GM21526 (cell line): ENCODE measurements around the gene SDK1.
"Not testable (repeated sequence)": the region's sequence is repeated elsewhere in the genome, so short reads cannot be mapped to it uniquely, and the experiment has no call there.

Experiments used
- ATAC-seq: cut with Tn5 transposase; IDR thresholded peaks from one replicate; pipeline ENCODE4 v1.9.1; 2021; ENCODE audit warnings: moderate library complexity; ENCODE audit not compliant: unreplicated experiment, low FRiP score

SDK1 gene

DNA sequence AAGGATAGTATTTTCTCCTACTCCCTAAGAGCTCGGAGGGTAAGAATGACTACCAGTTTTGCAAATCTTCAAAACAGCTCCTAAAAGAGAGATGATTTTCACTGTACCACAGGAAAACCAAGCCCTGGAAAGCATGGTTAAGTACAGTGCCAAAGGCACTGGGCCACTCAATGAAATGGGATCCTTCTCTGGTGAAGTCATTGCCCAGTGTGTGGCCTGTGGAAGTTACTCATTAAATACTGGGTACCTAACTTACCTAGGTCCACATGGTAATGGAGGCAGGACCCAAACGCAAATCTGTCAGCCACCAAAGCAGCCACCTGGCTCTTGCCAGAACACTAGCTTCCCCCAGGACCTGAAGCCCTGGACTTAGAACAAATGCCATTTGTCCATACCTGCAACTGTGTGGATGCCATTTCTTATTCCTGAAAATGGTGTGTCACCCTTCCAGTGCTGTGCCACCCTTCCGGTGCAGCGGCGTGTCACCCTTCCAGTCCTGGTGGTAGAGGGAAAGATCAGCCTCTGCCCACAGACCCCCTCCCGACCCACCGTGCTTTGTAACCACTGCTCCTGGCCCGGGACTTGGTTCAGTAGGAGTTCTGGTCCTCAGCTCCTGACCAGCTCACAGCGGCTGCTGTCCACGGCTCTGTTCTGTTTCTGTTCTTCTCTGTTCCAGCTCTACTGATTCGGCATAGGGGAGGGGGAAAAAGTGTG lies 659.2 kb downstream of the SDK1 start:
- ATAC-seq, result no peak

DNA sequence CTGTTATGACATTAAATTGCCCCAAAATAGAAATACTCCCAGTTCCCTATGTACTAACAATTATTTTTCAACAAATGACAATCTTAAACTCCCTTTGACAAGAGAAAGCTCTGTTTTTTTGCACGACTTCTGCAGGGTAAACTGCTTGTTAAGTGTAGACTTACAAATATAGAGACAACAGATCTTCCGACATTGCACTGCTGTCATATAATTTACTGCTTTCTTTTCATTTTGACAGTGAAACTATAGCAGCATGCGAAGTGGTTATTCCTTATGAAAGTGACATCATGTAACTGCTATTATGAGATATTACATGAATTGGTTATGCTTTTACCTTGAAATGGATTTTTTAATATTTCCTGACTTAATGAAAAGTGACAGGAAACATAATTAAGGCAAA lies 659.9 kb downstream of the SDK1 start:
- ATAC-seq, result no peak

DNA sequence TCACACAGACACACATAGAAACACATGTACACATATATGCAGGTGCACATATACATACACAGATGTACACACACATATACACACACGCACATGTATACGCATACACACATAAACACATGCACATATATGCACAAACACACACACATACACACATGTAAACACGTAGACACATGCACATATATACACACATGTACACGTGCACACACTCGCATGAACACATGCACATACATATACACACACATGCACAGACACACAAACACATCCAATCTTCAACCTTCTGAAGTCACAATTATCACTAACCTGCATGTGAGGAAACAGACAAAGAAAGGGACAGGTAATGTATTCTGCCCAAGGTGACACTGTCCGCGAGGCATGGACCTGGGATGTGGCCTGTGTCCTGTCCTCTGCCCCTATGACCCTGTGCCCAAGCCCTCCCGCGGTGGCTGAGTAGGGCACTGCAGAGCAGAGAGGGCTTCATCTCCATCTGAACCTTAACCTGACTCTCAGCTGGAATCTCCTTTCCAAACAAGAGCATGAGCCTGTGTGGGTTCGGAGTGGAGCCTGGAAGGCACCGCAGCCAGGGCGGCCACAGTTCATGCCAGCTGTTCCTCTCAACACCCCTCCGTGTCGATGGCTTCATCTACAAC lies 660.9 kb downstream of the SDK1 start:
- ATAC-seq, result no peak

DNA sequence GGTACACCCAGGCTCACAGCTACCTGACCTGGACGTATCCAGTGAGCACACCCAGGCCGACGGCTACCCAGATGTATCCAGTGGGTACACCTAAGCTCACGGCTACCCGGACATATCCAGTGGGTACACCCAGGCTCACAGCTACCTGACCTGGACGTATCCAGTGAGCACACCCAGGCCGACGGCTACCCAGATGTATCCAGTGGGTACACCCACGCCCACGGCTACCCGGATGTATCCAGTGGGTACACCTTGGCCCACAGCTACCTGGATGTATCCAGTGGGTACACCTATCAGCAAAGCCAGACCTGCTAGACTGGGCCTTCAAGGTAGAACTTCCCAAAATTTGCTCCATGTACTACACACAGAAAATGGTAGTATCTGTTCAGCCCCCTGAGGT lies 662.7 kb downstream of the SDK1 start:
- ATAC-seq, result not testable (repeated sequence)

DNA sequence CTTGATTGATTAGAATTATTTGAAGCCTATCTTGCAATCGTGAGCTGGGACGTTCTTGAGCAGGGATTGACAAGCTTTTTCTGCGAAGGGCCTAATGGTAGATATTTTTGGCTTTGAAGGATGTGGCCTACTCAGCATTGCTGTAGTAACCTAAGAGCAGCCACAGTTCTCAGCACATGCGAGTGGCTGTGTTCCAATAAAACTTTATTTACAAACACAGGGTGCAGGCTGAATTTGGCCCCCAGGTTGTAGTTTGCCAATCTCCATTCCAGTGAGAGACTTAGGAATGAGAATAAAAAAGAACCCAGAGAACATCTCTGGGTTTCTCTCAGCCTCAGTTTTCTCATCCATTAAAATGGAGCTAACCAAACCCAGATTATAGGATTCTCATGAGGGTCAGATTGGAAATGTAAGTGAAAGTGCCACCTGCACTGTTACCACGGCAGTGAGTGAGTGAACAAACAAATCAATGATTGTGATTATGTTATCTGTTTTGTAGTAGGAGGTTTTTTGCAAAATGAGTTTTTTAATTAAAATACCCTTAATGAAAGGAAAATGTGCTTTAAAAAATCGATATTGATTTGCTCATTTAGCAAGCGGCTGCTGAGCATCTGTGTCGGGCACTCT lies 664.0 kb downstream of the SDK1 start:
- ATAC-seq, result no peak

DNA sequence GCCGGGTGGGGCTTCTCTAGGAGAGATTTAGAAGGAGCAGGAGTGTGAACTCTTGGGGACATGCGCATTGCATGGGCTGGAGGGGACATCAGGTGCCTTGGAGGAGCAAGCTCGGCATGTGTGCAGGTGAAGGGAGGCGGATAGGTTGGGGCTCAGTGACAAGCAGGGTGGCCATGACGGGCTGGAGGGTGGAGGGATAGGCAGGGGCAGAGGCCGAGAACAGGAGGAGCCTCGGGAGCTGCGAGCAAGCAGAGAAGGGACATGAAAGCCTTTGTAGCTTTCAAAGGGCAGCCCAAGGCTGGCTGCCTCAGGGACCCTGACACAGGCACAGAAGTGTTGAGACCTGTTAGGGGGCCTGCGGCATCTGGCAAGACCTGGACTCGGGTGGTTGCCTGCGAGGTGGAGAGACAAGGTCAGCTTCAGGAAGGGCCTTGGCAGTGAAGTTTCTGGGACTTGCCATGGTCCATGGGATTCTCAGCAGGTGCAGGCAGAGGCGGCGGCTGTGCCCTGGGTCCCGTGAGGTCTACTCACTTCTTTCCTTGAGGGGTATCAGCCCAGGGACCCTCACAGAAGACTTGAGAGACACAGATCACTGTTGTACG lies 664.8 kb downstream of the SDK1 start:
- ATAC-seq, result no peak

DNA sequence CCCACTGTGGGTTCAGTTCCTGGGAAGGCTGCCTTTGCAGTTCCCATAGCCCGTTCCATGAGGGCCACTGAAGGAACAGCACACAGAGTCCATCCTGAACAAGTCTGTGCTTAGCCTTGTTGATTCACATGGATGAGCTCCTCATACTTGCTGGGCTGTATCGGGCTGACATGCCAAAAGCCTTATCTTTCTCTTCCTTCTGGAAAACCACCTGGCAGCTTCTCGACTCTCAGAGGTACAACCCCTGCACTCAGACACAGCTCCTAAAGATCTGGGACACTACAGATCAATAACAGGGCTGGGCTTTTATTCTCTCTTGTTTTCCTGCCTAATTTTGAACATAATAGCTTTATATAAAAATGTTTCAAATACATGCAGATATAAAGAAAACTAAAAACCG lies 667.2 kb downstream of the SDK1 start:
- ATAC-seq, result no peak

DNA sequence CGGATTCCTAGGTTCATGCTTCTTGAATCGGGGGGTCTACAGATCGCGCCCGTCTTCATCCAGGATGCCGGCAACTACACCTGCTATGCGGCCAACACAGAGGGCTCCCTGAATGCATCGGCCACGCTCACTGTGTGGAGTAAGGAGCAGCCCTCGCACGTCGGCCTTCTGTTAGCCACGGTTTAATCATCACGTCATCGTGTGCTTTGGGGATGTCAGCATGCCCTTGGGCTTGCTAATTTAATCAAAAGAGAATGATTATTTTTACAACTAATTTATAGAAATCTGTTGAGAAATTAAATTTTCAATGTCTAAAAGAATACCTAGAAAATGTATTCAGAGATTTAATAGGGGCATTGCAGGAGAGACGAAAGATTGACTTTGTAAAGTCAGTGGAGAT lies 668.2 kb downstream of the SDK1 start:
- no peak for ATAC-seq

DNA sequence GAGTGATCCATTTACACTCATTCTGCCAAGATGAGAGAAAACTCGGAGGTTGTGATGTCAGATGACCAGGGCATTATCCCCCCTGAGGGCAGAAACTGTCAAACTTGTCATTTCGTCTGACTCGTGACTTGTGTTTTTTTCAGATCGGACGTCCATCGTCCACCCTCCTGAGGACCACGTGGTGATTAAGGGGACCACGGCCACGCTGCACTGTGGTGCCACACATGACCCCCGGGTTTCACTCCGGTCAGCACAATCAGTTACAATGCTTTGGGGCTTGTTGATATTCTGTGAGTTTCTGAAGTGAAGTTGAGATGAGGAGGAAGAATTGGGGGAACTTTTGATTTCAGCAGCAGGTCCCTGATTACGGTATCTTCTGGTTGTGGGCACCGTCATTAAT lies 670.3 kb downstream of the SDK1 start:
- ATAC-seq, result no peak

DNA sequence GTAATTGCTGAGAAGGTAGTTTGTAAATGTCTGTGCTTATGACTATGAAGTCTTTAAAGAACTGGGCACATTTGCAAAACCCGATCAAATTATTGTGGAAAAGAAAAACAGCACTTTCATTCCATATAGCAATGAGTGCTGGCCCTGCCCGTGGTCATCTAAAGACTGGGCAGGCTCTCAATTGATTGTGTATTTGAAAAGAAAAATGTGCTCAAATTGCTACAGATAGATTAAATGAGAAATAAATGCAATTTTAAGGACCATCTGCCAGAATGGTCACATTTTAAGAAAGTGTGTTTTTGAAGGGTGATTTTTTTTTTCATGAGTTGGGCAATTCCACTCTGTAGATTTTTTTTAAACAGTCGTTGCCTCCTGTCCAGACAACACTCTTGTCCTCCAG lies 672.2 kb downstream of the SDK1 start:
- no peak for ATAC-seq

DNA sequence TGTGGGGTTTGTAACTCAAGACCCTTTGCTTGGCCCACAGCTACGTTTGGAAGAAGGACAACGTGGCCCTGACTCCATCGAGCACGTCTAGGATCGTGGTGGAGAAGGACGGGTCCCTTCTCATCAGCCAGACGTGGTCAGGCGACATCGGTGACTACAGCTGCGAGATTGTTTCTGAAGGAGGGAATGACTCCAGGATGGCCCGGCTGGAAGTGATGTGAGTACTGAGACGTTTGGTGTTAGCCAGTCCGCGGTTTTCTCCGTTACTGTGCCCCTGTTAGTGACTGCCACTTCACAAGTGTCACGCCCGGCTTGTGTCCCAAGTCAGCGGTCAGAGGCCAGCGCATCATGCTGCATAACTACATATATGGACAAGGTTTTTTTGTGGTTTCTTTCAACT lies 673.3 kb downstream of the SDK1 start:
- ATAC-seq, result no peak

DNA sequence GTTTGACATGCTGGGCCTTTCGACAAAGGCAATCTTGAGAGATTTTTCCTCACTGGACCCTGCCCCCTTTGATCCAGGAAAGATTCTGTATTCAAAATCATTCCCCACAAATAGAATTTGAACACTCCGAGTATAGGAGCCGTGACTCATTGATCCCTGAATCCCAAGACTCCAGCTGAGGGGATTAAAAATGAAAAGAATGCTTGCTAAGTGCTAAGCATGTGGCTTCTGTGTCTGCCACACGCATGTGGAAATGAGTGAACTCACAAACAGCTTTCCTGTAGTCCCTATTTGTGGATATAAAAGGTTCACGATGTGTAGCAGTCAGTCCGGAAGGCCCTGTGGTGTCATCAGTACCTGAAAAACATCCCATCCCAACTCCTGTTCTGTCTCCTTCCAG lies 674.3 kb downstream of the SDK1 start:
- ATAC-seq, result no peak

DNA sequence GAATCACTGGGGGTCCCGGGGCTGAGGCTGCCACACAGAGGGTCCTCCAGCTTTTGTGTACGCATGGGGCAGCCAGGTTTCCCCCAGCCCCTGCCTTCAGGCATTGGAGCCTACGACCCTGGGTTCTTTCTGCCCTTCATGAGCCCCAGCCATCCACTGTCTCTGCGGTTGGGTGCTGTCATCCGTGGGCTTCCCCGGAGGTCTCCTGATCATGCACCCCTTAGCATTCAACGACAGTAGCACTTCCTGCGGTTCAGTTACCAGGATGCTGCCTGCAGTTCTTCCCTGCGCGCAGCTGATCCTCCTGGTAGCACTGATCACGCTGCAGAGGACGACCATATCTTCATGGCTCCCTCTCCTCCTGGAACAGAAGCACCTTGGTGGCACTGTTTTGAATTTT lies 676.3 kb downstream of the SDK1 start:
- no peak for ATAC-seq

DNA sequence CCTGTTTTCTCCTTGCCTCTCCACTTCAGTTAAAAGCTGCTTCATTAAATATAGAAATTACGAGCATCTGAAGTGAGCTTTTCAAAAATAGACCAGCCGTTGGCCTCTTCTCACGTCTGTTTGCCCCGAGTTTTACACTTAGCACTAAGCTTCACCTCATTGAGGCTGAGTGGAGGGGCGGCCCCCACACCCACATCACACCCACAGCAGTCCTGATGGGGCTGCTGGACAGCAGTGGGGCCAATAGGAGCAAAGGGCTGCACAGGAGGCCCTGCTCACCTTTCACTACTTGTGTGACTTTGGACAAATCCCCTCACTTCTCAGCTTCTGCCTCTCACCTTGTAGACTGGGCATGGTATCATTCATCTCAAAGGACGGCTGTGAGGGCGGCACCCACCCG lies 677.8 kb downstream of the SDK1 start:
- ATAC-seq, result no peak

DNA sequence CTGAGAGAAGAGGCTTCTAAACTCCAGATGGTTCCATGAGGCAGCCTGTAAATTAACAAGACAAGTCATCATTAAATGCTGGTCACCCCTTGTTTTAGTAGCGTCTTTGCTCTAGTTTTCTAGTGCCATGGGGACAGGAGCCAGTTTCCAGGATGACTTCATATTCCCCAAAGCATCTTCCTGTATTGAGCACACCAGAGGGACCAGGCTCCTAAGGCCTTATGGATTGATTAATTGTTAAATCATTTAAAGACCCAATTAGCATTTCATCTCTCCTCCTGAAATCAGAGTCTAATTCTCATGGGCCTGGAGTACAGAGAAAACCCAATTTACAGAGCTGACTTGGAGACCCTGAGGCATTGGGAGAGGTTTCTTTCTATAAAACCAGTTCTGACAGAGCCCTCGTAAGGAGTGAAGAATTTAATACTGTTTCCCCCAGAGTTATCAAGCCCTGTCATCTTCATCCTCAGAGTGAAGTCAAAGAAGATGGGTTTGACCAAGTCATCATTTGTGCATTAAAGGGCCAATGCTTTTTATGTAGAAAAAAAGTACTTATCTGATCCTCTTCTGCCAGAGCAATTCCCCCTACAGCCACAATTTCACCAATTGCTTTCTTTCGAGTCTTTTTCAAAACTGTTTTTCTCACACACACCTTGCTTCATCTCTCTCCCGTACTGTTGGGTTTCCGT lies 678.7 kb downstream of the SDK1 start:
- no peak for ATAC-seq

DNA sequence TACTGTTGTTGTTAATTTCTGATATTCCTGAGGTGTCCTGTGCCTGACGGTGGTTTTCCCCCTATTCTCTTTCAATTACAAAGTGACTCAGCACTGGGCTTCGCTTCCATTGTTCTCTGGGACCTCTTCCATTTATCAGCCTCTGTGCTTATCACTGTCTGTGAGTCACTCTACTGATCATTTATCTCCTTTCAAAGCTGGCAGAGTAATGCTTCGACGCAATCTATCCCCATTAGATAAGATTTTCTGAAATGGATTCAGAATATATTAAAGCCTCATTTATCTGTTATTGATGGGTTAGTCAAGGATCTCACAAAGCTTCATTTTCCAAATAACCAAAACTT lies 679.2 kb downstream of the SDK1 start:
- ATAC-seq, result no peak

DNA sequence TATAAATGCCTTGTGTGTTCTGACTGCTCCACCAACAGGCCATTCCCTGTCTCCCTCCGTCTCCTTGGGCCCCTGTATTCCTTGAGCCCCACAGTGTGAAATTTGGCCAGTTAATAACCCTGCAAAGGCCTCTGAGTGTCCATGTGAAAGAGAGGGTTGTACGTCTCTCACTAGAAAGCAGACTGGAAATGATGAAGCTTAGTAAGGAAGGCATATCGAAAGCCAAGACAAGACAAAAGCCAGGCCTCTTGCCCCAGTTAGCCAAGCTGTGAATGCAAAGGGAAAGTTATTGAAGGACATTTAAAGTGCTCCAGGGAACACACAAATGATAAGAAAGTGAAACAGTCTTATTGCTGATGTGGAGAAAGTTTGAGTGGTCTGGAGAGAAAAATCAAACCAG lies 680.2 kb downstream of the SDK1 start:
- no peak for ATAC-seq

DNA sequence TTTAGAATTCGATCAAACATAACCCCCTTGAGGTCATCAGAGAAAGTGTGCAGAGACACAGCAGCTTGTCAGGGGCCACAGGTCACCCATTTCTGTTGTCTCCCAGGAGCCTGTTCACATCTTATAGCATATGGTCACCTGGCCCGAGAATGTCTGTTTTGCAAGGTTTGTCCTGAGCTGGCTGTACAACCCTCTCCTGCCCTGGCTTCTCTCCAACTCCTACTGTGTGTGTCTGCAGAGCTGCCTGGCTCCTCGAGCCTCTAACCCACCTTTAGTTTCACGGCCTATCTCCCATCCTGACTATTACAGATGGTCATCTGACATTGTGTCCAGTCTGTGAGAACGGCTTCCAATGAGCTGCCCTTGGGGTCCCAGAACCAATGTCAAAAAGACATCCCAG lies 683.4 kb downstream of the SDK1 start:
- ATAC-seq, result no peak

DNA sequence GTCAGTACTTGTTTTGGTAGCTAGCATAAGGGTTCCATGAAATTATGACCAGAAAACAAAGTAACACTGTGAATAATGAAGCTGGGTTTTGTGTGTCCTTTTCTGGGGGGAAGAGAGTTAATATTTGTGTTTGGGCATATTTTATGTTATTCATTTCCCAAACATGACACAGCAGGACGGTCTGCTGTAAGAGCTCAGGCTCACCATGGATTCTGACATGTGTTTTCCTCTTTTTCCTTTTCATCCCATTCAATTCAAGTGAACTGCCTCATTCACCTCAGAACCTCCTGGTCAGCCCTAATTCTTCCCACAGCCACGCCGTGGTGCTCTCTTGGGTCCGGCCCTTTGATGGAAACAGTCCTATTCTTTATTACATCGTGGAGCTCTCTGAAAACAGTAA lies 685.9 kb downstream of the SDK1 start:
- ATAC-seq, result no peak

DNA sequence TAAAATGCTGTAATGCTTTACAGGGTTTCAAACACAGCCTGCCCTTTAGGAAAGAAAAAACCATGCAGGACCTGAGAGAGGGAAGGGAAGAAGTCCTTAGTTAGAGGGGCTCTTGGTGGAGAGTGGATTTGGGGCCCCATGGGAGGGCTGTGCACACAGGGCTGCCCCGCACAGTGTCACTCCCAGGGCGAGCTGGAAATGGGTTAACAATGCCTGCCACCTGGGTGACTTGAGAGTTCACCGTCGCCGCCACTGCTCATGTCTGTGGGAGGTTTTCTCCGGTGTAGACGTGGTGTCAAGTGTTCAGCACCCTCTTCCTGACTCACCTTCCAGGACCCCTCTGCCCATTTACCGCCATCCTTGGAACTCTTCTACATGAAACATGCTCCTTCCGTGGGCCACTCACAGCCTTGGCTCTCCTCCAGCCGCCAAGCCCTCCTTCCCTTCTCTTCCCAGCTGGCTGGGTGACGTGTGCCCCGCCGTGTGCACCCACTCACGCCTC lies 686.4 kb downstream of the SDK1 start:
- no peak for ATAC-seq

DNA sequence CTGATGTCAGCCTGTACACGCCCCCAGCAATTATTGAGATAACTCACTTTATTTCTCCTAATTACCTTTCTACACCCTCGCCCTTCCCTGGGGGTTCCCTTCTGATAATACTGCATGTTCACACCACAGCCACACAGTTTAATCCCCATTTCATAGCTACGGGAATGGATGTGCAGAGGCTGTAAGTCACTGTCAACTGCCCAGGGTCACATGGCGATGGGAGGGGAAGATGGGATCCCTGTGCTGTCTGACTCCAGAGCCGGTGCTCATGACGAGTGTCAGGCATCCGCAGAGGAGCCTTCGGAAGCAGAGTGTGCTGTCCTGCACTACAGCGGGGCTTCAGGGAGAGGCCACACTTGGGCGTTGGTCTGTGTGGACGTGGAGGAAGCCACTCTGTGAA lies 688.7 kb downstream of the SDK1 start:
- no peak for ATAC-seq
